Erythroblast (primary cell): Measurements from ENCODE around the gene IGLL1.

ENCODE experiments used
- GATA1 ChIP-seq: IDR thresholded peaks from 2 replicates; pipeline ENCODE4 v1.6.1; 2011; ENCODE audit warnings: low read depth, mild to moderate bottlenecking, control low read depth, low read length, moderate library complexity
- POLR2A ChIP-seq: IDR thresholded peaks from 2 replicates; pipeline ENCODE4 v1.6.1; 2011; ENCODE audit warnings: mild to moderate bottlenecking, low read length

GRCh38 chr22:23574877-23575276 lies 5.2 kb downstream of the IGLL1 start:
- TF ChIP-seq POLR2A (no peak), GATA1 (no peak)
